Activated CD8-positive, alpha-beta T cell treated with anti-CD3 and anti-CD28 coated beads for 36 hours (primary cell): ENCODE data around the gene CTSO. TPM values are rescaled to one million over a fixed set of nuclear protein-coding genes. Genes with fewer than 3 reads are reported as not detected.

ENCODE experiments used
- ATAC-seq: fragments of 200-7000 bp; cut with Tn5 transposase; one replicate; pipeline ENCODE4 v1.10.0; 2021; ENCODE audit warnings: mild to moderate bottlenecking, moderate library complexity
- CTCF ChIA-PET: fragments of 350-600 bp; sonication (Branson Sonifier 250); formaldehyde crosslinking; loops from one replicate; lab custom pipeline; 2021; ENCODE audit warnings: antibody characterized with exemption; lab: Charles Lee
- POLR2A ChIA-PET: fragments of 350-600 bp; sonication (Branson Sonifier 250); formaldehyde crosslinking; loops from one replicate; lab custom pipeline; 2021; ENCODE audit warnings: antibody characterized with exemption; lab: Charles Lee
- DNase-seq: peaks from one replicate; pipeline ENCODE4 v3.0.0-alpha.2; 2020
- H3K27ac Mint-ChIP-seq: one replicate; pipeline ENCODE4 v1.8.0; 2021; ENCODE audit warnings: mild to moderate bottlenecking, mixed read lengths
- H3K27me3 Mint-ChIP-seq: one replicate; pipeline ENCODE4 v1.8.0; 2021; ENCODE audit warnings: mixed read lengths
- H3K36me3 Mint-ChIP-seq: one replicate; pipeline ENCODE4 v1.8.0; 2021; ENCODE audit warnings: low read depth, mixed read lengths
- H3K4me1 Mint-ChIP-seq: one replicate; pipeline ENCODE4 v1.8.0; 2021; ENCODE audit warnings: low read depth, mixed read lengths
- H3K4me3 Mint-ChIP-seq: one replicate; pipeline ENCODE4 v1.8.0; 2021; ENCODE audit warnings: mild to moderate bottlenecking, moderate library complexity, mixed read lengths
- H3K9me3 Mint-ChIP-seq: one replicate; pipeline ENCODE4 v1.8.0; 2021; ENCODE audit warnings: mixed read lengths
- CTCF ChIP-seq: fragments of 200-600 bp; IDR thresholded peaks from one replicate; pipeline ENCODE4 v1.8.0; 2022; ENCODE audit warnings: antibody characterized with exemption, mild to moderate bottlenecking
- intact Hi-C: fragments of 100-400 bp; cut with micrococcal nuclease; formaldehyde crosslinking; loops from one replicate; pipeline ENCODE4 v1.10.0; 2022
- total RNA-seq, 2 experiments: library from RNA; stranded (reverse); gene quantifications; one replicate each; pipeline ENCODE4 v1.2.3, GENCODE V29; 2021

CTSO gene
- total RNA-seq, 2 experiments from 2014 or later = 3.4 to 3.7 TPM

- no peak overlapping the region for H3K4me3 Mint-ChIP-seq
- no peaks in the 10 kb centered on the region for H3K36me3 Mint-ChIP-seq
- POLR2A ChIA-PET = interaction anchor here (0.6 kb wide), 1 partner anchor 575 kb away, joined by 3 read pairs; no protein-coding TSS in a partner anchor
- intact Hi-C loops = no loop called here
- H3K4me1 Mint-ChIP-seq = no peaks in the 10 kb centered on the region
- TF ChIP-seq CTCF = no peak
- CTCF ChIA-PET = no interaction called here
- peaks cover 9% of the 10 kb centered on the region for H3K27me3 Mint-ChIP-seq
- ATAC-seq (no peak), DNase-seq (no peak)
- H3K9me3 Mint-ChIP-seq = no peaks in the 10 kb centered on the region
- H3K27ac Mint-ChIP-seq = no peak overlapping the region
These were observed 20.7 kb upstream of the CTSO start for GRCh38 chr4:155974476-155974749.

- no peaks in the 10 kb centered on the region for H3K36me3 Mint-ChIP-seq
- POLR2A ChIA-PET = no interaction called here
- no peak overlapping the region for H3K27ac Mint-ChIP-seq
- TF ChIP-seq CTCF = no peak
- H3K4me1 Mint-ChIP-seq = no peaks in the 10 kb centered on the region
- no peak for ATAC-seq
- H3K27me3 Mint-ChIP-seq = peaks cover 9% of the 10 kb centered on the region
- no peak overlapping the region for H3K4me3 Mint-ChIP-seq
- H3K9me3 Mint-ChIP-seq = no peaks in the 10 kb centered on the region
- CTCF ChIA-PET = interaction anchor here (1.0 kb wide), 1 partner anchor 20 kb away, joined by 3 read pairs; the partner anchor contains the start of gene CTSO
- no peak for DNase-seq
- intact Hi-C loops = no loop called here
These were observed 20.2 kb upstream of the CTSO start for GRCh38 chr4:155973639-155974475.

GRCh38 chr4:155972098-155972497 lies 18.4 kb upstream of the CTSO start:
- no peaks in the 10 kb centered on the region for H3K4me1 Mint-ChIP-seq
- H3K27ac Mint-ChIP-seq = no peak overlapping the region
- CTCF ChIA-PET = interaction anchor here (0.8 kb wide), 1 partner anchor 162 kb away, joined by 4 read pairs; no protein-coding TSS in a partner anchor
- H3K27me3 Mint-ChIP-seq = peaks cover 12% of the 10 kb centered on the region
- POLR2A ChIA-PET = no interaction called here
- H3K36me3 Mint-ChIP-seq = no peaks in the 10 kb centered on the region
- no peak for TF ChIP-seq CTCF
- ATAC-seq (no peak), DNase-seq (peak; percentile 7)
- H3K9me3 Mint-ChIP-seq = no peaks in the 10 kb centered on the region
- intact Hi-C loops = no loop called here
- no peak overlapping the region for H3K4me3 Mint-ChIP-seq

GRCh38 chr4:155966731-155967395 lies 13.2 kb upstream of the CTSO start:
- H3K27me3 Mint-ChIP-seq = peaks cover 10% of the 10 kb centered on the region
- no peak overlapping the region for H3K4me3 Mint-ChIP-seq
- ChIA-PET POLR2A (no interaction called here), CTCF (interaction anchor here (1.8 kb wide), 1 partner anchor 13 kb away, joined by 5 read pairs; the partner anchor contains the start of gene CTSO)
- ATAC-seq (no peak), DNase-seq (no peak)
- no peaks in the 10 kb centered on the region for H3K36me3 Mint-ChIP-seq
- H3K9me3 Mint-ChIP-seq = no peaks in the 10 kb centered on the region
- no peak for TF ChIP-seq CTCF
- peaks cover 4% of the 10 kb centered on the region for H3K4me1 Mint-ChIP-seq
- no peak overlapping the region for H3K27ac Mint-ChIP-seq
- intact Hi-C loops = no loop called here

GRCh38 chr4:155966171-155966570 lies 12.5 kb upstream of the CTSO start:
- Mint-ChIP-seq H3K27ac (no peak overlapping the region), H3K9me3 (no peaks in the 10 kb centered on the region), H3K27me3 (peaks cover 7% of the 10 kb centered on the region), H3K36me3 (no peaks in the 10 kb centered on the region), H3K4me1 (peaks cover 4% of the 10 kb centered on the region), H3K4me3 (no peak overlapping the region)
- intact Hi-C loops = no loop called here
- ChIA-PET POLR2A (no interaction called here), CTCF (interaction anchor here (1.8 kb wide), 1 partner anchor 12 kb away, joined by 5 read pairs; the partner anchor contains the start of gene CTSO)
- DNase-seq (no peak), ATAC-seq (no peak)
- no peak for TF ChIP-seq CTCF
